Activated T-cell treated with anti-CD3 and anti-CD28 coated beads for 48 hours (primary cell): ENCODE results near the gene RNF111.
"Not testable (repeated sequence)": the region's sequence is repeated elsewhere in the genome, so short reads cannot be mapped to it uniquely, and the experiment has no call there.

Experiments used
- DNase-seq: peaks from one replicate; pipeline ENCODE4 v3.0.0-alpha.2; 2020; ENCODE audit warnings: low read depth

The RNF111 gene

DNA sequence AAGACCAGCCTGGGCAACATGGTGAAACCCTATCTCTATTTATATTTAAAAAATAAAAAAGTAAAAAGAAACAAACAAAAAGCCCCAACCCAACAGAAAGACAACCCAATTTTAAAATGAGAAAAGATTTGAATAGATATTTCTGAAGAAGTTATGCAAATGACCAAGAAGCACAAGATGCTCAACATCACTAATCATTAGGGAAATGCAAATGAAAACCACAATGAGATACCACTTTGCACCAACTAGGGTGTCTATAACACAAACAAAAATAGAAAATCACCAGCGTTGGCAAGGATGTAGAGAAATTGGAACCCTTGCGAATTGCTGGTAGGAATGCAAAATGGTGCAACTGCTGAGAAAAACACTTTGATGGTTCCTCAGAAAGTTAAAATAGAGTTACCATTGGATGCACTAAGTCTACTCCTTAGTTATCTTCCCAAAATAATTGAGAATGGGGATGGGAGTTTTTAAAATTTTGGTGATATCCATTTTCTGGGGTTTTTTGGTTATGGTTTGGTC lies 71.7 kb downstream of the RNF111 start:
- no peak for DNase-seq

DNA sequence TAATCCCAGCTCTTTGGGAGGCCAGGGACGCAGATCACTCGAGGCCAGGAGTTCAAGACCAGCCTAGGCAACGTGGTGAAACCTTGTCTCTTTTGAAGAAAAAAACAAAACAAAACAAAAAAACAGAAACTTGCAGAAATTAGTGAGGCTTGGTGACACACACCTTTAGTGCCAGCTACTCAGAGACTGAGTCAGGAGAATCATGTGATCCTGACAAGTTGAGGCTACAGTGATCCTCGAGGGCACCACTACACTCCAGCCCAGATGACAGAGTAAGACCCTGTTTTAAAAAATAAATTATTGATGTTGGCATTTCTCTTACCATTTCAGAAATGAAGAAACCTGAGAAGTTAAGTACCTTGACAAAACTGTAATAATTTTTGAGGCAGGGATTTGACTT lies 72.9 kb downstream of the RNF111 start:
- DNase-seq, result no peak

DNA sequence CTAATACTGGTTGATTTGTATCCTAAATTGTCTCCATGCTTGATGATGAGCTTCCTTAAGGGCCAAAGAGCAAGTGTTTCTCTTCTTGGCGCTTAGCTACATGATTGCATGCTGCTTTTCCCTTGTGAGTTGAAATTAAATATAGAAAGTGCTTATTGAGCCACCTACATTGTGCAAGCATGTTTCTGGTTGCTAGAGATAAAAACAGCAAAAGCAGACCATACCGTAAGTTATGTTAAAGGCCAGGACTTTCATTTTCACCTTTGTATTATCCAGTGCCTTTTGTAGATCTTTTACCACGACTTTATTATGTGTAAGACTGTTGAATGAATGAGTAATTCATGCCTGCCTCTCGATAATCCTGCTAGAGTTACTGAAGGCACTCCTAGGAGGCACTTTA lies 75.6 kb downstream of the RNF111 start:
- DNase-seq, result no peak

DNA sequence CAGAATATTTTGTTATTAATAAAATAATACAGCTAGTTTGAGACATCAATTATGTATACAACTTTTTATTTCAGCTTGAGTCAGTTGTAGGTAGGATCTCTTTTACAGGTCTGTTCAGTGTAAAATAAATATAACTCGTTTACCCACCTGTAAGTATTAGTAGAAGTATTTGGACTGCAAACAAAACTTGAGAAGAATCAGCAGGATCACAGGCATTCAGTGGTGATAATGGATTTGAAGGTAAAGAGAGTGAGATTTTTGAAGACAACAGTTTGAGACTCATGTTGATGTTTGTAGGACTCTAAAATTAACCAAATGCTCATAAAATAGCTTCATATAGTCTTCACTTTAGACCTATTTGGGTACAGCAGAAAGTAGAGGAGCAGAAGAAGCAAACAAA lies 82.0 kb downstream of the RNF111 start:
- DNase-seq, result no peak

DNA sequence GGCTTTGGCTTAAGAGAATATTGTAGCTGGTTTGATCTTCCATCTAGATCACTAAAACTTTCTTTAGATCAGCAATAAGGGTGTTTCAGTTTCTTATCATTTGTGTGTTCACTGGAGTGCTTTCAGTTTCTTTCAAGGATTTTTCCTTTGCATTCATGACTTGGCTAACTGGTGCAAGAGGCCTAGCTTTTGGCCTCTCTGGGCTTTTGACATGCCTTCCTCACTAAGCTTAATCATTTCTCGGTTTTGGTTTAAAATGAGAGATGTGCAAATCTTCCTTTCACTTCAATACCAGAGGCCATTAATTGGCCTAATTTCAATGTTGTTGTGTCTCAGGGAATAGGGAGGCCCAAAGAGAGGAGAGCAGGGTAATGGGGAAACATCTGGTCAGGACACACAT lies 87.1 kb downstream of the RNF111 start:
- DNase-seq, result no peak

DNA sequence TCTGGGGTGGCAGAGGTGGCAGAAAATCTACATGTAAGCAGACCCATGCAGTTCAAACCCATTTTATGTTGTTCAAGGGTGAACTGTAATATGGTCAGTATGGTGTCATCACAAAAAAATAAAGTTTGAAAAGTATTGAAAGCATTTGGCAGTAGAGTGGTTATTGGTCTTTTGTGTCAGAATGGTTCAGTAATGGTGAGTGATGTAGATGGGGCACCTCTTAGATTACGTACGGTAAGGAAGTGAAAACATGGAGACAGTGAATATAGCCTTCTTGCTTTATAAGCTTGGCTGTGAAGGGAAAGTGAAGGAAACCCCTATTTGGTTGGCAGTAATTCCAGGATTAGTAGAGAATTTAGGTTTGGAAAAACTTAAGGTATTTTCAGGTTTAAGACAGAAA lies 100.3 kb downstream of the RNF111 start:
- DNase-seq, result no peak

DNA sequence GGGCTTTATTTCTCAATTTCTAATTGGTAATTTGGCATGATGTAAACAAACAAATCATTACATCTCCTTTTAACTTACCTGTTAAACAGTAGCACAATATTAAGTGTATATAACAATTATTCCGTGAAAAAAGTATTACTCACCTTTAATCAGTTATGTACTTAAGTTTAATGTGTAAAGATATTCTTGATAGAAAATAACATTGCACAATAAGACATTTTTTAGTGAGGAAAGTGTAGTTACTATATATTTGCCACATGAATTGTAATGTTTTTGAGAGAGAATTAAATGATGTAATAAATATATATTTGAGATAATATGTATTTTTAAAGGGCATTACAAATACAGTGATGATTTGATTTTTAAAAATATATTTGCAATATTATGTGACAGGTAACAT lies 106.6 kb downstream of the RNF111 start:
- DNase-seq, result no peak

DNA sequence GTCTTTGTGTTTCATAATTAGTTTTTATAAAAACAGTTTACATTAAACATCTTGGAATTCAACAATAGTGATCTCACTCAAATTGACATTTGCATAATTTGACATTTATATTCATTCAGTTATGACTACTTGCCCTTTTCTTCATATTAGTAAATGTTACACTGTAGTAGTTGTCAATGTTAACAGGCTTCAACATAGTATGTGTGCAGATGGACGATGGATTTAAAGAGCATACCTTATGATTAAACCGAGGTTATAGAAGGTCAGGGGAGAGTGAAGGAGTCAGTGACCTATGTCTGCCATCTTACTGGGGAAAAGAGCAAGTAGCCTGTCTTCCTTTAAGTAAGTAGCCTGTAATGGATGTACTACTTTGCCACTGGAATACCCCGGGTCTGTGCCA lies 109.0 kb downstream of the RNF111 start:
- DNase-seq, result no peak

DNA sequence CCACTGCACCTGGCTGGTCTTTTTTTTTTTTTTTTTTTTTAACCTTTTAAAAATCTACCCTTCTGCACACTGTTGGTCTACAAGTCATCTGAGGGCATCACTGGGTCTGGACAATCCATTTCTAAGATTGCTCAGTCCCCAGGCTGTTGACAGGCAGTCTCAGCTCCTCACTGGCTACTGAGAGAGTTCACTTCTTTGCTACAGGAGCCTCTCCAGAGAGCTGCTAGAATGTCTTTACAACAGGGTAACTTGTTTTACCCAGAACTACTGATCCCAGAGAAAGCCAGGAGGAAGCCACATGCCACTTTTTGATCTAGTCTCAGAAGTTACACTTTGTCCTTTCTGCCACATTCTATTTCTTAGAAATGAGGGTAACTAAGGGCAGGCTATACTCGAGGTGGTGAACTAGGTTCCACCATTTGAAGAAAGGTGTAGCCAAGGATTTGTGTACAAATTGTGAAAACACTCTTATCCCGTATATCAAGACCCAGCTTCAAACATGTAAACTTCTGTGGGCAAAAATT lies 111.8 kb downstream of the RNF111 start:
- no peak for DNase-seq

DNA sequence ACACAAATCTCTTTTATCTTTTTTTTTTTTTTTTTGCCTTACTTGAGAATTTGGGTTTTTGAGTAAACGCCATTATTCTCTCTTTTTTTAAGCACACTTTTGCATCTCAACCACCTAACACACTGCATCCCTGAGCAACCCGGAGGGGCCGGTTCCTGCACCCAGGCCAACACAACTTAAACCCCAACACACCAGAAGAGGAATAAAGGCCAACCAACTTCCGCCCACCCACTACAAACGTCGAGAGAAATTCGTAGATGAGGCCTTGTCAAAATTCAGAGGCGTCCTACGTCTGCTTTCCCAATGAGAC lies 117.1 kb downstream of the RNF111 start:
- DNase-seq, result no peak

DNA sequence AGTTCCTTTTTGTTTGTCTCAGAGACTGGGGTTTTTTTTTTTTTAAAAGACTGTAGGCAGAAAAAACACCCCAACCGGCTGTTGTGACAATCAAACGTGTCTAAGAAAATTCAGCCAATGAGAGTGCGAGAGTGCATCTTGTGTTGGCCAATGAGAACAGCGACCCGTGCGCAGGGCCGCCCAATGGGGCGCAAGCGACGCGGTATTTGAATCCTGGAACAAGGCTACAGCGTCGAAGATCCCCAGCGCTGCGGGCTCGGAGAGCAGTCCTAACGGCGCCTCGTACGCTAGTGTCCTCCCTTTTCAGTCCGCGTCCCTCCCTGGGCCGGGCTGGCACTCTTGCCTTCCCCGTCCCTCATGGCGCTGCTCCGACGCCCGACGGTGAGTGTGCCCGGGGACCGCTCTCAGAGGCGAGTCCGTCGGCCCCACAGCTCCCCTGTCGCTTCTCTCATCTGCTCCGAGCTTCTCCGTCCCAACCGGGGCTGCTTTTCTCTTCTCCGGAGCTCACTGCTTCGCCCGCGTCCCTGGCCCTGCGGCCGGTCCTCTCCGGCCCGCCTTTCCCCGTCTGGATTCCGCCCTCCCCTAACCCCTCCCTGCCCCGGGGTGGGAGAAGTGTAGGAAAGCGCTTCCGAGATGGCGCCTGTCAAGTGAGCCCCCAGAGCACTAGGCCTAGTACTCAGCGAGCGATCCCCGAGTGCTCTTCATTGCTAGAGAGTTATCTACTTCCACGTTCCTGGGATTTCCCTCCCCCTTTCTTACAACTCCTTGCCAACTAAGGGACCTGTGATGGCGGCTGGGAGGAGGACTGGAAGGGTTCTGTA lies 117.7 kb downstream of the RNF111 start, which contains the start of gene CCNB2:
Gene CCNB2 (plus strand): TSS at position 235 of the 821 bp plus-strand sequence. CDS start 123 bp downstream, at position 358.
- peak; percentile 80 for DNase-seq

DNA sequence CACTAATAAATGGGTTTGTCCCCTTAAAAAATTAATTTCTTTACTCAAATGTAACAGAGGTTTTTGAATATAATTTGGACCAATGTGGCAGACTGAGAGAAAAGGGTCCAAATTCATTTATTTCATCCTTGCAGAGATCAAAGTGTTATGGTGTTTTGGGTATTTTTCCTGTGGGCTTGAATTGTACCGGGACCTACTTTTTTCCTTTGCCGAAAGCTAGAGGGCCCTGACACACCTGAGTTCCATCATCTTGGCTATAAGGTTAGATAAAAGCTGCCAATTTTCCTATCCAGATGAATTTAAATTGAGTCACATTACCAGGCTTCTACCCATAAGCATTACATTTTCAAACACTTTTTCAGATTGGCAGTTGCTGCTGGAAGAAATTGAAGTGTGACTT lies 118.4 kb downstream of the RNF111 start:
- no peak for DNase-seq

DNA sequence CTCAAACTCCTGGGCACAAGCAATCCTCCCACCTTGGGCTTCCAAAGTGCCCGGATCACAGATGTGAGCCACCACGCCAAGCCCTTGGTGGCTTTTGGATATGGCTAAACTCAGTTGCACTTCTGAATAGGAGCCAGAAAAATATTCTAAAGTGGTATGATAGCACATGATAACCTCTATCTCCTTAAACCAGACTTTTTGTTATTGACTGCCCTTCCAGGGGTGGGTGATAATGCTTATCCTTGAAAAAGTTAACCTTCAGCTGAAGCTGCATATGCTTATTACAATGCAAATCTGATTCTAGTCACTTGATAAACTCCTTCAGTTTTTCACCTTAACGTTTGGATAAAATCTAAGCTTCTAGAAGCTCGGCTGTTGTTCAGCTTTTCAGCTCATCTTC lies 123.8 kb downstream of the RNF111 start:
- DNase-seq, result no peak

DNA sequence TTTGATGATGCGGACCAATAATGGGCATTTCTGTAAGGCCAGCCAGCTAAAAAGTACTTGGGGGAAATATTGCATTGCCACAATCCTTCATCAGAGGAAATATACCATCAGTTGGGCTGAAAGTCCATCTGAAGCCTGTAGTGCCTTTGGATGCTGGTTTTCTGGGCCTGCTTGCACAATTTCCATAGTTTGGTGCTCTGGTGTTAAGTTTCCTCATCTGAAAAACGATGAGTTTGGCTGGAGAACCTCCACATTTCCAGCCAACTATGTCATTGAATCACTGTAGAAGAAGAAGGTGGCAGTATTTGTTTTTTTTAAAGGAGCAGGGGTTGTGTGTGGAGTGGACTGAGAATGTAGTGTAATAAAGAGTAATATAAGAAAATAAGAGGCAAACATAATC lies 127.6 kb downstream of the RNF111 start:
- no peak for DNase-seq

DNA sequence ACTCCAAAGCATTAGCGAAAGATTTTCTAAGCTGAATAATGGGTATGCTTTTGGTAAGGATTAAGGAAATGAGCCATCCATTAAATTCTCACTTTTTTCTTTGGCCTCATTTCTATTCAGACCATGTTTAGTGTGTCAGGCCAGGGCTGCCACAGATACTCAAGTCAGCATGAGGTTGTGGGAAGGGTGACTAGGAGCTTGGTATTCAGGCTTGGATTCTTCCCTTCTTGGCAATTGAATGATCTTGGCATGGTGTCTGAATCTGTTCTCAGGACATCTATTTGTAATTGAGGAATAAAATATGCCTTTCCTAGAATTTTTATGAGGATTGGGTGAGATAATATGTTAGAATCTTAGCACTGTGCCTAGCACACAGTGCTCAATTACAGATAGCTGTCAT lies 128.7 kb downstream of the RNF111 start:
- no peak for DNase-seq

DNA sequence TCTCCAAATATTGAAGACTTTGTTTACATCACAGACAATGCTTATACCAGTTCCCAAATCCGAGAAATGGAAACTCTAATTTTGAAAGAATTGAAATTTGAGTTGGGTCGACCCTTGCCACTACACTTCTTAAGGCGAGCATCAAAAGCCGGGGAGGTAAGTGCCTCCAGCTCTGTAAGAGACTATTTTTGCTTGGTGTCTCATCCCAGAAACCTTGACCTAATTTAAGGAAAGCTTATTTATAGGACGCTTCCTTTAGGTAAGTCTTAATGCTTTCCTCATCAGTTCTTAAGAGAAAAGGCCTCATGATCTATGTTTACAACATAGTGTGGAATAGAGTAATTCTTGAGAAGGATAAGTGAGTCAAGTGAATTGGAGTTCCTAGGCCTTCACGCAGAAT lies 129.3 kb downstream of the RNF111 start:
- no peak for DNase-seq

DNA sequence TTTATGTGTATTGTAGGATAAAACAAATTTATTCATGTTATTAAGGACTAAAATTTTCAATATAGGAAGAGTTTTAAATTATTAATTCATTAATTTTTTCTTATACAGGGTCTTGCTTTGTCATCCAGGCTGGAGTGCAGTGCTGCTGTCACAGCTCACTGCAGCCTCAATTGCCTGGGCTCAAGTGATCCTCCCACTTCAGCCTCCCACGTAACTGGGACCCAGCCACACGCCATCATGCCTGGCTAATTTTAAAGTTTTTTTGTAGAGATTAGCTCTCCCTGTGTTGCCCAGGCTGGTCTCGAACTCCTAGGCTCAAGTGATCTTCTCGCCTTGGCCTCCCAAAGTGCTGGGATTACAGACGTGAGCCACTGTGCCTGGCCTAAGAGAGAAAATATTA lies 132.2 kb downstream of the RNF111 start:
- DNase-seq, result no peak

DNA sequence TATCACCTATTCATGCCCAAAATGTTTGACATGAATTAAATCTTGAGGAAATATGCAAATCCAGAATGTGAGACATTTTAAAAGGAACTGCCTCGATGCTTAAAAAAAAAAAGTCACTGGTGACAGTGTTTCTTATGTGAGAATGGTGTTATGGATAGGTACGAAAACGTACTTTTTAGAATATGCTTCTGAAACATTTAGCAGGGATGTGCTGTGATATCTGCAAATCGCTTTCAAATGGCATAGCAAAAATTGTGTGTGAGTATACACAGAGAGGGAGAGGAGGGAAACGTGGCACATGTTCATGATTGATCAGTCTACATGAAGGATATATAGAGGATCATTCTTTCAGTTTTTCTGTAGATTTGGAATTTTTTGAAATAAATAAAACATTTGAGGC lies 133.5 kb downstream of the RNF111 start:
- no peak for DNase-seq

DNA sequence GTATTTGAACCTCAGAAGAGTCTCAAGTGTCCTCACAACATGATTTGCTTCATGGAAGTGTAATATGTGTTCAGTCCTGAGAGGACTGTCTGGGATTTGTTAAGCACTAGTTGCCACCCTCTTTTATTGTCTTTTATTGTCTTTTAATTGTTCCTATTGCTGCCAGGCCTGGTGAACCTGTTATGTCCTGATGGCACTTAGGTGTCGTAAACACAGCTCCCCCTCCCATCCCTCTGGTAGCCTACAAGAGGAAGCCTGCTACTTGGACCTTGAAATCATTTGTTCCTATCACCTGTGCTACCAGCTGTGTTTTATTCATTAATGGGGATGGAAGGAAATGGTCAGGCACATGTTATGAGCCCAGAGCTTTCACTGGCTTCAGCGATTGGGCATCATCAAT lies 136.8 kb downstream of the RNF111 start:
- no peak for DNase-seq

DNA sequence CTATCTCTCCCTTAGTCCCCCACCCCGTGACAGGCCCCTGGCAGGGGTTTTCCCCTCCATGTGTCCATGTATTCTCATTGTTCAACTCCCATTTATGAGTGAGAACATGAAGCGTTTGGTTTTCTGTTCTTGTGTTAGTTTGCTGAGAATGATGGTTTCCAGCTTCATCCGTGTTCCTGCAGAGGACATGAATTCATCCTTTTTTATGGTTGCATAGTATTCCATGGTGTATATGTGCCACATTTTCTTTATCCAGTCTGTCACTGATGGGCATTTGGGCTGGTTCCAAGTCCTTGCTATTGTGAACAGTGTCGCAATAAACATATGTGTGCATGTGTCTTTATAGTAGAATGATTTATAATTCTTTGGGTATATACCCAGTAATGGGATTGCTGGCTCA lies 138.2 kb downstream of the RNF111 start:
- not testable (repeated sequence) for DNase-seq

DNA sequence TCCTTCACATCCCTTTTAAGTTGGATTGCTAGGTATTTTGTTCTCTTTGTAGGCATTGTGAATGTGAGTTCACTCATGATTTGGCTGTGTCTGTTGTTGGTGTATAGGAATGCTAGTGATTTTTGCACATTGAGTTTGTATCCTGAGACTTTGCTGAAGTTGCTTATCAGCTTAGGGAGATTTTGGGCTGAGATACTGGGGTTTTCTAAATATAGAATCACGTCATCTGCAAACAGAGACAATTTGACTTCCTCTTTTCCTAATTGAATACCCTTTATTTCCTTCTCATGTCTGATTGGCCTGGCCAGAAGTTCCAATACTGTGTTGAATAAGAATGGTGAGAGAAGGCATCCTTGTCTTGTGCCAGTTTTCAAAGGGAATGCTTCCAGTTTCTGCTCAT lies 139.8 kb downstream of the RNF111 start:
- DNase-seq, result not testable (repeated sequence)

DNA sequence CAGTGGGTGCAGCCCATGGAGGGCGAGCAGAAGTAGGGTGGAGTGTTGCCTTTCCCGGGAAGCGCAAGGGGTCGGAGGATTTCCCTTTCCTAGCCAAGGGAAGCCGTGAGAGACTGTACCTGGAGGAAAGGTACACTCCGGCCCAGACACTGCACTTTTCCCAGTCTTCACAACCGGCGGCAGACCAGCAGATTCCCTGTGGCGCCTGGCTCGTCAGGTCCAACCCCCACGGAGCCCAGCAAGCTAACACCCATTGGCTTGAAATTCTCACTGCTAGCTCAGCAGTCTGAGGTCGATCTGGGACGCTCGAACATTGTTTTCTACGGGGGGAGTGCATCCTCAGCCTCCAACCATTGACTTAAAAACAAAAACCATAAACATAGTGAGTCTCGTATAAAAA lies 144.0 kb downstream of the RNF111 start:
- no peak for DNase-seq

DNA sequence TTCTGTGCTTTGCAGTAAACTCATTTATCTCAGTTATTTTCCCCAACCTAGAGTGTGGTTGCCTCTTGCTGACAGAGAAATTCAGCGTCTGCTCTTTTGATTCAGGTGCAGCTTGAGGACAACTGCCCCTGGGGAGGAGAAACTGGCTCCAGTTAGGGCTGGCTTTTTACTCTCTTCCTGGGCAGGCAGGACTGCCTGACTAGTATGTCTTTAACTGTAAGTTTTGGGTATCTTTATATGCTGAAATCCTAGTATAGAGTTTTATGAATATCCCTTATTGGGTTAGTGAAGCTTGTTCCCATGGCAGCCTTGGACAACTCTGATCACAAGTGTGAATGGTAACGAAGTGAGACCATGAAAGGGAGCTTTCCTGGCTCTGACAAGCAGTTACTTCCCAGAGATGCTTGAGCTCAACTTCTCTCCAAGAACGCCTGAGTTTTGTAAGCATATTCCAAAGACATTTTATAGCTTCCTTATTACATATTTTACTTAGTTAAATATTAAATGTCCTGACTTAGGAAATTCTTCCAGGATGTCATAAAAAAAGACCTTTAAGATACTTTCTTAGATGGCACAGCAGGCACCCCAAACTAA lies 144.6 kb downstream of the RNF111 start:
- DNase-seq, result no peak
